GM12878 (cell line): ENCODE data around the gene PLA2G3.

Experiments
- CHD2 ChIP-seq: IDR thresholded peaks from 2 replicates; pipeline ENCODE4 v1.6.1; 2011; ENCODE audit warnings: low read depth, low read length, improper control_type of control experiment, borderline replicate concordance
- CHD4 ChIP-seq: fragments of 200-600 bp; sonication (generic); IDR thresholded peaks from 2 replicates; pipeline ENCODE4 v1.6.1; 2016; ENCODE audit warnings: mild to moderate bottlenecking
- ESRRA ChIP-seq: IDR thresholded peaks from 2 replicates; pipeline ENCODE4 v1.6.1; 2012; ENCODE audit warnings: mild to moderate bottlenecking, low read length, improper control_type of control experiment
- EZH2 ChIP-seq: IDR thresholded peaks from 2 replicates; pipeline ENCODE4 v1.6.1; 2012; ENCODE audit warnings: low read depth, mild to moderate bottlenecking, control low read depth, inconsistent platforms, low read length, borderline replicate concordance; ENCODE audit not compliant: control insufficient read depth
- FOS ChIP-seq: IDR thresholded peaks from 3 replicates; pipeline ENCODE4 v1.6.1; 2011; ENCODE audit warnings: borderline replicate concordance; ENCODE audit not compliant: insufficient read length; ENCODE audit errors: extremely low read depth
- POLR2AphosphoS5 ChIP-seq: IDR thresholded peaks from 2 replicates; pipeline ENCODE4 v1.6.1; 2011; ENCODE audit warnings: mild to moderate bottlenecking, low read length, inconsistent platforms
- SRF ChIP-seq, 2 experiments: IDR thresholded peaks; 2 replicates each; pipeline ENCODE4 v1.6.1; 2011; ENCODE audit warnings: low read depth in 2 of 2, low read length in 2 of 2, mild to moderate bottlenecking in 1 of 2, moderate library complexity in 1 of 2
- ZZZ3 ChIP-seq: IDR thresholded peaks from 2 replicates; pipeline ENCODE4 v1.6.1; 2011; ENCODE audit warnings: low read depth; ENCODE audit not compliant: control insufficient read depth, insufficient read length
- TF ChIP-seq, protein P1 (sequence below), 3 experiments: IDR thresholded peaks in 2 of 3; conservative IDR thresholded peaks in 1 of 3; 2 replicates each; pipeline ENCODE4 v1.5.1; 2011; ENCODE audit warnings: low read depth in 3 of 3, low read length in 3 of 3, mild to moderate bottlenecking in 3 of 3, control low read depth in 2 of 3, moderate library complexity in 2 of 3, inconsistent platforms in 1 of 3, mixed read lengths in 1 of 3; ENCODE audit not compliant: control insufficient read depth in 2 of 3, insufficient read depth in 1 of 3; ENCODE audit errors: extremely low read depth in 1 of 3
- TF ChIP-seq, protein P2 (sequence below): fragments of 450-650 bp; IDR thresholded peaks from 2 replicates; pipeline ENCODE4 v1.6.1; 2017; ENCODE audit warnings: mild to moderate bottlenecking, moderate library complexity
- TF ChIP-seq, protein P3 (sequence below): fragments of 450-650 bp; IDR thresholded peaks from 2 replicates; pipeline ENCODE4 v1.6.1; 2016; ENCODE audit warnings: mild to moderate bottlenecking

DNA sequence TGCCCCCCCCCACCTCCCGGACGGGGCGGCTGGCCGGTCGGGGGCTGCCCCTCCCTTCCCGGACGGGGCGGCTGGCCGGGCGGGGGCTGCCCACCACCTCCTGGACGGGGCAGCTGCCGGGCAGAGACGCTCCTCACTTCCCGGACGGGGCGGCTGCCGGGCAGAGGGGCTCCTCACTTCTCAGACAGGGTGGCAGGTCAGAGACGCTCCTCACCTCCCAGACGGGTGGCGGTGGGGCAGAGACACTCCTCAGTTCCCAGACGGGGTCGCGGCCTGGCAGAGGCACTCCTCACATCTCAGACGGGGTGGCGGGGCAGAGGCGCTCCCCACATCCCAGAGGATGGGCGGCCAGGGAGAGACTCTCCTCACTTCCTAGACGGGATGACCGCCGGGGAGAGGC lies 43.7 kb upstream of the PLA2G3 start:
- TF ChIP-seq SRF (IDR thresholded peaks at IDR 0.05; ENCODE audit: low read depth in 2 of 2, low read length in 2 of 2) (no peak), CHD4 (no peak), ESRRA (no peak), POLR2AphosphoS5 (no peak), ZZZ3 (no peak), EZH2 (no peak), FOS (no peak), CHD2 (no peak)
- TF ChIP-seq, protein P1, sequence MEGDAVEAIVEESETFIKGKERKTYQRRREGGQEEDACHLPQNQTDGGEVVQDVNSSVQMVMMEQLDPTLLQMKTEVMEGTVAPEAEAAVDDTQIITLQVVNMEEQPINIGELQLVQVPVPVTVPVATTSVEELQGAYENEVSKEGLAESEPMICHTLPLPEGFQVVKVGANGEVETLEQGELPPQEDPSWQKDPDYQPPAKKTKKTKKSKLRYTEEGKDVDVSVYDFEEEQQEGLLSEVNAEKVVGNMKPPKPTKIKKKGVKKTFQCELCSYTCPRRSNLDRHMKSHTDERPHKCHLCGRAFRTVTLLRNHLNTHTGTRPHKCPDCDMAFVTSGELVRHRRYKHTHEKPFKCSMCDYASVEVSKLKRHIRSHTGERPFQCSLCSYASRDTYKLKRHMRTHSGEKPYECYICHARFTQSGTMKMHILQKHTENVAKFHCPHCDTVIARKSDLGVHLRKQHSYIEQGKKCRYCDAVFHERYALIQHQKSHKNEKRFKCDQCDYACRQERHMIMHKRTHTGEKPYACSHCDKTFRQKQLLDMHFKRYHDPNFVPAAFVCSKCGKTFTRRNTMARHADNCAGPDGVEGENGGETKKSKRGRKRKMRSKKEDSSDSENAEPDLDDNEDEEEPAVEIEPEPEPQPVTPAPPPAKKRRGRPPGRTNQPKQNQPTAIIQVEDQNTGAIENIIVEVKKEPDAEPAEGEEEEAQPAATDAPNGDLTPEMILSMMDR (IDR thresholded peaks at IDR 0.05 in 2 of 3, conservative IDR thresholded peaks at IDR 0.05 in 1 of 3; ENCODE audit: control insufficient read depth in 2 of 3, extremely low read depth in 1 of 3, insufficient read depth in 1 of 3, low read depth in 3 of 3, low read length in 3 of 3), result no peak
- TF ChIP-seq, protein P2, sequence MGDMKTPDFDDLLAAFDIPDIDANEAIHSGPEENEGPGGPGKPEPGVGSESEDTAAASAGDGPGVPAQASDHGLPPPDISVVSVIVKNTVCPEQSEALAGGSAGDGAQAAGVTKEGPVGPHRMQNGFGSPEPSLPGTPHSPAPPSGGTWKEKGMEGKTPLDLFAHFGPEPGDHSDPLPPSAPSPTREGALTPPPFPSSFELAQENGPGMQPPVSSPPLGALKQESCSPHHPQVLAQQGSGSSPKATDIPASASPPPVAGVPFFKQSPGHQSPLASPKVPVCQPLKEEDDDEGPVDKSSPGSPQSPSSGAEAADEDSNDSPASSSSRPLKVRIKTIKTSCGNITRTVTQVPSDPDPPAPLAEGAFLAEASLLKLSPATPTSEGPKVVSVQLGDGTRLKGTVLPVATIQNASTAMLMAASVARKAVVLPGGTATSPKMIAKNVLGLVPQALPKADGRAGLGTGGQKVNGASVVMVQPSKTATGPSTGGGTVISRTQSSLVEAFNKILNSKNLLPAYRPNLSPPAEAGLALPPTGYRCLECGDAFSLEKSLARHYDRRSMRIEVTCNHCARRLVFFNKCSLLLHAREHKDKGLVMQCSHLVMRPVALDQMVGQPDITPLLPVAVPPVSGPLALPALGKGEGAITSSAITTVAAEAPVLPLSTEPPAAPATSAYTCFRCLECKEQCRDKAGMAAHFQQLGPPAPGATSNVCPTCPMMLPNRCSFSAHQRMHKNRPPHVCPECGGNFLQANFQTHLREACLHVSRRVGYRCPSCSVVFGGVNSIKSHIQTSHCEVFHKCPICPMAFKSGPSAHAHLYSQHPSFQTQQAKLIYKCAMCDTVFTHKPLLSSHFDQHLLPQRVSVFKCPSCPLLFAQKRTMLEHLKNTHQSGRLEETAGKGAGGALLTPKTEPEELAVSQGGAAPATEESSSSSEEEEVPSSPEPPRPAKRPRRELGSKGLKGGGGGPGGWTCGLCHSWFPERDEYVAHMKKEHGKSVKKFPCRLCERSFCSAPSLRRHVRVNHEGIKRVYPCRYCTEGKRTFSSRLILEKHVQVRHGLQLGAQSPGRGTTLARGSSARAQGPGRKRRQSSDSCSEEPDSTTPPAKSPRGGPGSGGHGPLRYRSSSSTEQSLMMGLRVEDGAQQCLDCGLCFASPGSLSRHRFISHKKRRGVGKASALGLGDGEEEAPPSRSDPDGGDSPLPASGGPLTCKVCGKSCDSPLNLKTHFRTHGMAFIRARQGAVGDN, result no peak
- TF ChIP-seq, protein P3, sequence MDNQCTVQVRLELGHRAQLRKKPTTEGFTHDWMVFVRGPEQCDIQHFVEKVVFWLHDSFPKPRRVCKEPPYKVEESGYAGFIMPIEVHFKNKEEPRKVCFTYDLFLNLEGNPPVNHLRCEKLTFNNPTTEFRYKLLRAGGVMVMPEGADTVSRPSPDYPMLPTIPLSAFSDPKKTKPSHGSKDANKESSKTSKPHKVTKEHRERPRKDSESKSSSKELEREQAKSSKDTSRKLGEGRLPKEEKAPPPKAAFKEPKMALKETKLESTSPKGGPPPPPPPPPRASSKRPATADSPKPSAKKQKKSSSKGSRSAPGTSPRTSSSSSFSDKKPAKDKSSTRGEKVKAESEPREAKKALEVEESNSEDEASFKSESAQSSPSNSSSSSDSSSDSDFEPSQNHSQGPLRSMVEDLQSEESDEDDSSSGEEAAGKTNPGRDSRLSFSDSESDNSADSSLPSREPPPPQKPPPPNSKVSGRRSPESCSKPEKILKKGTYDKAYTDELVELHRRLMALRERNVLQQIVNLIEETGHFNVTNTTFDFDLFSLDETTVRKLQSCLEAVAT, result no peak
